SK-N-SH (cell line): ENCODE data around the gene SPTAN1. TPM values are rescaled to one million over a fixed set of nuclear protein-coding genes. Genes with fewer than 3 reads are reported as not detected.

Source experiments
- CTCF ChIA-PET: fragments of 300-600, 350-600 bp; formaldehyde crosslinking; extraction: SDS; loops from one replicate; lab custom pipeline; 2021; lab: Yijun Ruan, JAX
- POLR2A ChIA-PET: fragments of 350-600 bp; sonication (Branson Sonifier 250); formaldehyde crosslinking; extraction: SDS; loops from one replicate; lab custom pipeline; 2020; ENCODE audit warnings: antibody characterized with exemption, inconsistent platforms; lab: Yijun Ruan, JAX
- DNase-seq: peaks from one replicate; pipeline ENCODE4 v3.0.0; 2012
- H2AFZ ChIP-seq: fragments of 200-600 bp; sonication (generic); 2 replicates; pipeline ENCODE4 v1.8.1; 2016; ENCODE audit warnings: antibody characterized with exemption, mild to moderate bottlenecking, low read depth
- H3F3A ChIP-seq: fragments of 200-600 bp; sonication (generic); replicated peaks from 2 replicates; pipeline ENCODE3; 2016; ENCODE audit warnings: antibody characterized with exemption, mild to moderate bottlenecking; ENCODE audit not compliant: insufficient read depth
- H3K27ac ChIP-seq, 2 experiments: fragments of 200-500 bp in 1 of 2; fragments of 200-600 bp in 1 of 2; sonication (Bioruptor generic) in 1 of 2; sonication (generic), shearing (Covaris generic) in 1 of 2; 2 replicates each; pipeline versions ENCODE4 v1.5.1 to v1.6.1; 2014 to 2016; ENCODE audit warnings: low read depth in 2 of 2, inconsistent platforms in 1 of 2, low read length in 1 of 2, mild to moderate bottlenecking in 1 of 2, mixed read lengths in 1 of 2
- H3K27me3 ChIP-seq: fragments of 200-600 bp; sonication (generic), shearing (Covaris generic); 2 replicates; pipeline ENCODE4 v1.6.1; 2016; ENCODE audit warnings: mixed run types; ENCODE audit not compliant: insufficient read depth
- H3K36me3 ChIP-seq, 2 experiments: fragments of 200-500 bp in 1 of 2; fragments of 200-600 bp in 1 of 2; sonication (Bioruptor generic) in 1 of 2; sonication (generic) in 1 of 2; replicated peaks in 1 of 2; 2 replicates each; pipeline versions ENCODE3 to v1.5.1; 2014 to 2016; ENCODE audit warnings: low read length in 1 of 2, mild to moderate bottlenecking in 1 of 2; ENCODE audit not compliant: insufficient read depth in 2 of 2, control insufficient read depth in 1 of 2
- H3K4me1 ChIP-seq, 2 experiments: fragments of 200-500 bp in 1 of 2; fragments of 200-600 bp in 1 of 2; sonication (Bioruptor generic) in 1 of 2; sonication (generic), shearing (Covaris generic) in 1 of 2; 2 replicates each; pipeline versions ENCODE4 v1.5.1 to v1.6.1; 2014 to 2016; ENCODE audit warnings: low read depth in 1 of 2, low read length in 1 of 2, mixed run types in 1 of 2; ENCODE audit not compliant: insufficient read depth in 2 of 2, control insufficient read depth in 1 of 2
- H3K4me2 ChIP-seq: fragments of 200-600 bp; sonication (generic), shearing (Covaris generic); 2 replicates; pipeline ENCODE4 v1.6.1; 2017; ENCODE audit warnings: mixed run types
- H3K4me3 ChIP-seq, 2 experiments: fragments of 200-500 bp in 1 of 2; fragments of 200-600 bp in 1 of 2; sonication (Bioruptor generic) in 1 of 2; sonication (generic), shearing (Covaris generic) in 1 of 2; 2 replicates each; pipeline versions ENCODE4 v1.5.1 to v1.8.1; 2014 to 2016; ENCODE audit warnings: low read depth in 2 of 2, inconsistent platforms in 1 of 2, low read length in 1 of 2, mild to moderate bottlenecking in 1 of 2, mixed read lengths in 1 of 2, moderate library complexity in 1 of 2
- H3K79me2 ChIP-seq: fragments of 200-600 bp; sonication (generic); 2 replicates; pipeline ENCODE4 v1.8.1; 2017; ENCODE audit warnings: mild to moderate bottlenecking; ENCODE audit not compliant: insufficient read depth
- H3K9ac ChIP-seq: fragments of 200-600 bp; sonication (generic); 2 replicates; pipeline ENCODE4 v1.6.1; 2017; ENCODE audit warnings: mixed run types
- H3K9me2 ChIP-seq: fragments of 200-600 bp; sonication (generic); 2 replicates; pipeline ENCODE4 v1.6.1; 2017; ENCODE audit warnings: mixed run types
- H3K9me3 ChIP-seq: fragments of 200-600 bp; sonication (generic); 2 replicates; pipeline ENCODE4 v1.6.1; 2017; ENCODE audit warnings: mixed run types, mild to moderate bottlenecking, moderate library complexity
- H4K20me1 ChIP-seq: fragments of 200-600 bp; sonication (generic); 2 replicates; pipeline ENCODE4 v1.6.1; 2017; ENCODE audit warnings: mild to moderate bottlenecking, mixed run types; ENCODE audit not compliant: insufficient read depth
- CTCF ChIP-seq: fragments of 200-600 bp; sonication (generic); IDR thresholded peaks from 2 replicates; pipeline ENCODE4 v1.6.1; 2017; ENCODE audit warnings: antibody characterized with exemption, mild to moderate bottlenecking, moderate library complexity
- ELF1 ChIP-seq: IDR thresholded peaks from 2 replicates; pipeline ENCODE4 v1.4.0; 2012
- EP300 ChIP-seq, 2 experiments: IDR thresholded peaks; 2 replicates each; pipeline versions ENCODE4 v1.4.0 to v1.6.1; 2012; ENCODE audit warnings: borderline replicate concordance in 1 of 2, low read depth in 1 of 2, low read length in 1 of 2
- FOSL2 ChIP-seq: IDR thresholded peaks from 2 replicates; pipeline ENCODE4 v1.4.0; 2012; ENCODE audit warnings: low read depth, mild to moderate bottlenecking, moderate library complexity, borderline replicate concordance
- FOXM1 ChIP-seq: IDR thresholded peaks from 2 replicates; pipeline ENCODE4 v1.4.0; 2012; ENCODE audit warnings: low read depth, mild to moderate bottlenecking
- GABPA ChIP-seq: IDR thresholded peaks from 2 replicates; pipeline ENCODE4 v1.4.0; 2012; ENCODE audit warnings: low read depth, mild to moderate bottlenecking
- GATA2 ChIP-seq: sonication (generic); formaldehyde crosslinking; IDR thresholded peaks from 2 replicates; pipeline ENCODE4 v1.5.0; 2020; ENCODE audit warnings: mild to moderate bottlenecking, missing genetic modification reagents
- NRF1 ChIP-seq: IDR thresholded peaks from 2 replicates; pipeline ENCODE4 v1.6.1; 2012; ENCODE audit warnings: low read depth, mild to moderate bottlenecking, low read length
- PBX3 ChIP-seq: IDR thresholded peaks from 2 replicates; pipeline ENCODE4; 2012
- POLR2AphosphoS5 ChIP-seq: IDR thresholded peaks from 2 replicates; pipeline ENCODE4 v1.6.1; 2012; ENCODE audit warnings: low read depth, low read length
- REST ChIP-seq: IDR thresholded peaks from 2 replicates; pipeline ENCODE4 v1.6.1; 2012; ENCODE audit warnings: mild to moderate bottlenecking, low read depth, low read length, moderate library complexity
- SIN3A ChIP-seq: IDR thresholded peaks from 2 replicates; pipeline ENCODE4 v1.6.1; 2012; ENCODE audit warnings: low read depth, mild to moderate bottlenecking, low read length, moderate library complexity, borderline replicate concordance
- SMC3 ChIP-seq: IDR thresholded peaks from 2 replicates; pipeline ENCODE4 v1.6.1; 2012; ENCODE audit warnings: low read depth, low read length, improper control_type of control experiment
- TEAD4 ChIP-seq: IDR thresholded peaks from 2 replicates; pipeline ENCODE4 v1.4.0; 2012; ENCODE audit warnings: mild to moderate bottlenecking, borderline replicate concordance; ENCODE audit not compliant: insufficient read depth
- USF1 ChIP-seq: IDR thresholded peaks from 2 replicates; pipeline ENCODE4 v1.4.0; 2012; ENCODE audit warnings: low read depth, borderline replicate concordance
- USF2 ChIP-seq: fragments of 150-350 bp; IDR thresholded peaks from 2 replicates; pipeline ENCODE4 v1.6.1; 2017; ENCODE audit warnings: antibody characterized with exemption, low read length, low read depth, borderline replicate concordance
- ZBTB33 ChIP-seq: IDR thresholded peaks from 2 replicates; pipeline ENCODE4 v1.4.0; 2012; ENCODE audit warnings: low read depth, borderline replicate concordance
- WGBS: methylation state at CpG from one replicate; pipeline ENCODE4 v1.1.6; 2017; ENCODE audit warnings: low lambda C conversion rate; 5-methylcytosine and 5-hydroxymethylcytosine counted together
- polyA plus RNA-seq, 3 experiments: library from polyadenylated mRNA; depleted of rRNA; stranded (reverse); fragments of >200 nt; gene quantifications; 2 replicates each; pipeline ENCODE4 v1.2.3, GENCODE V29; 2012

Gene SPTAN1
- polyA plus RNA-seq, 1 of the 3 experiments (the other 2 are of a cell fraction), result 177 TPM

- H3K27me3 ChIP-seq, result no peaks in the 10 kb centered on the region
- no peaks in the 10 kb centered on the region for H3K79me2 ChIP-seq
- CTCF ChIA-PET, result no interaction called here
- no peak for DNase-seq
- TF ChIP-seq FOXM1 (no peak), TEAD4 (no peak), EP300 (IDR thresholded peaks at IDR 0.05; ENCODE audit: borderline replicate concordance in 1 of 2, low read depth in 1 of 2, low read length in 1 of 2) (no peak), REST (no peak), FOSL2 (no peak), GABPA (no peak), CTCF (no peak), SIN3A (no peak), USF2 (no peak), GATA2 (CRISPR knock-in tag) (no peak), SMC3 (no peak), ZBTB33 (no peak), USF1 (no peak), POLR2AphosphoS5 (no peak), NRF1 (no peak), PBX3 (no peak), ELF1 (no peak)
- TF ChIP-seq, all 33 proteins: peak for 0
- WGBS, result 93% methylated on average over 4 of the region's 4 CpGs
- H3K9ac ChIP-seq, result no peak overlapping the region
- H3F3A ChIP-seq, result no peaks in the 10 kb centered on the region
- H3K4me1 ChIP-seq, result no peaks in the 10 kb centered on the region
- no peak overlapping the region for H3K4me2 ChIP-seq
- peaks cover 36 to 44% of the 10 kb centered on the region in 2 experiments for H3K36me3 ChIP-seq
- POLR2A ChIA-PET, result no interaction called here
- H3K9me3 ChIP-seq, result no peaks in the 10 kb centered on the region
- H3K9me2 ChIP-seq, result no peaks in the 10 kb centered on the region
- H3K27ac ChIP-seq, result no peak overlapping the region
- no peak overlapping the region for H3K4me3 ChIP-seq
- H2AFZ ChIP-seq, result no peak overlapping the region
- H4K20me1 ChIP-seq, result no peaks in the 10 kb centered on the region
These were observed 23.2 kb upstream of the SPTAN1 start for GRCh38 chr9:128529191-128529590.
